ENCODE data around the gene ABCA9.
"Not testable (repeated sequence)": the region's sequence is repeated elsewhere in the genome, so short reads cannot be mapped to it uniquely, and the experiment has no call there.

ABCA9 gene

DNA sequence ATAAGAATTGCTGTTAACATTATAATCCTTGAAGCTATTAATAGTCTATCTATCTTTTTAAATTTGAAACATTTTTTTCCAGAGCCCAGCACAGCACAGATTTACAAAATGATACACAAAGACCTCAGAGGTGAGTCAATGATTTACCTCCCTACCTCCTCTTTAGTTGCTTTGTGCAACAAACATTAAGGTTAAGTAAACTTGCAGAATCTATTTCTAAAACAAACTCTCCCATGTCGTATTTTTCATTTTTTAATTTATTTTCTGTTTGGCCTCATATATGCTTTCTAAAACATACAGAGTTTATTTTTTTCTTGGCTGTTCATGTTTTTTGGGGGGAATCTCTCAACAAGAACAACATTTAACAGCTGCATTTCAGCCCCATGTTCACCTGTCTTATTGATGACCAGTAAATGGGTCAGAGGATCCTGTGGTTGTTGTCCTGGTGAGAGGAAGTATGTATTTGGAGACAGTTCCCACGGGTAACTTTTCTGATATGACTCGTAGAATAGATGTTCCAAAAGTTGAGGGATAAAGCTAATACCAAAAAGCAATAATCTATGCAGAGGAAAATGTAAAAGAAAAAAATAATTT is 42.6 kb downstream of the ABCA9 start:
- no peak for DNase-seq

DNA sequence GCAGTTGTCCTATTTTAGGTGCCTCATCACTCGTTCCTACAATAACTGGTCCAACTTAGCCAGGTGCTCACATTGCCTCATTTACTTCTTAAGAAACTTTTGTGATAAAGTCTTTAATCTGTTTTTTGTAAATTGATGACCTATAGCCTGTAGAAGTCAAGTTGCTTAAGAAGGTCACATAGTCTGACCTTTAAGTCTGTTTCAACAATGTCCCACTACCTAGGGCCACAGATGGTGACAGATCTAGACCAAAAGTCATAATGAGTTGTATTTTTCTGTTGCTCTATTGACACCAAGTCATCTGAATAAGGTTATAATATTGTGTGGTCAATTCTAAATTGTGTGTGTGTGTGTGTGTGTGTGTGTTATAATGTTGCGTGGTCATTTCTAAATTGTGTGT is 45.1 kb downstream of the ABCA9 start:
- no peak for DNase-seq

DNA sequence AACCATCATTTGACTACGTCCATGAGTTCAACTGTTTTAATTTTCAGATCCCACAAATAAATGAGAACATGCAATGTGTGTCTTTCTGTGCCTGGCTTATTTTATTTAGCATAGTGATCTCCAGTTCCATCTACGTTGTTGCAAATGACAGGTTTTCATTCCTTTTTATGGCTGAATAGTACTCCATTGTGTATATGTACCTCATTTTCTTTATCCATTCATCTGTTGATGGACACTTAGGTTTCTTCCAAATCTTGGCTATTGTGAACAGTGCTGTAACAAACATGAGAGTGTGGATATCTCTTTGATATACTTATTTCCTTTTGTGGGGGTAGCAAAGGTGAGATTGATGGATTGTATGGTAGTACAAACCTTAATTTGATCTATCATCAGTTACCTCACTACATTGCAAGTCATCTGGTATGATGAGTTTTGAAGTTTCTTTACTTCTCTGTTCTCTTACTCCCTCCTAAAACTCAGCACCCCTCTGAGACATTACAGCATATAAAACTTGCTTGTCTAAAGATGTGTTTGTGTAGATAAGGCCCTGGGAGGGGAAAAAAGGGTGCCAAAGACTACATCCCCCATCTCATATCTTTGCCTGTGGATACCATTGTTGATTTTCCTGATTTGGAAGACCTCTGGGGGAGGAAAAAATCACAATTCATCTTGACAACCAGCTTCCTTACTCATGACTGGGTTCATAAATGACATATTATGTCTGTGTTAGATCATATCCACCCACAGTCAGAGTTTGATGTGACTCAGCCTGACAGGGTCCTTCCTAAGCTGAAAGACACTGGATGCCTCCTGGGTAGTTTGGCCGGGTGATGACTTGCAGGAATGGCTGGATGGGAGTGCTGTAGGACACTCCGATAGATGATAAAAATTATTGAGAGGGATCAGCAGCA is 47.6 kb downstream of the ABCA9 start:
- no peak for DNase-seq

DNA sequence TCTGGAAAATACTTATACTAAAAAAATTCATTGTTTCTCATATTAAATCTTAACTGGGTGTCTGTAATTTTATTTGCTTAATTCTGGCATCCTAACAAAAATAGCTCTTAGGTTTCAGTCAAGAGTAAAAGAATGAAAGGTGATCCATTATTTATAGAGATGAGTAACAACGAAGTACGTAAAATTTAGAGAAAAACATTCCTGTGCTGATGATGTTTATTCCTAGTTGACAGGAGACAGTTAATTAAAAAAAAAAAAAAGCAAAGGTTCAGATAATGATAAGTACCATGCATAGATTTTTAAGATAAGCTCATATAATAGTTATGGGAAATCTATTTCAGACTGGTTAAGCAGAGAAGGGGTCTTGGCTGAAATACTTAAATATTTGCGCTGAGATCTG is 50.8 kb downstream of the ABCA9 start:
- no peak for DNase-seq

DNA sequence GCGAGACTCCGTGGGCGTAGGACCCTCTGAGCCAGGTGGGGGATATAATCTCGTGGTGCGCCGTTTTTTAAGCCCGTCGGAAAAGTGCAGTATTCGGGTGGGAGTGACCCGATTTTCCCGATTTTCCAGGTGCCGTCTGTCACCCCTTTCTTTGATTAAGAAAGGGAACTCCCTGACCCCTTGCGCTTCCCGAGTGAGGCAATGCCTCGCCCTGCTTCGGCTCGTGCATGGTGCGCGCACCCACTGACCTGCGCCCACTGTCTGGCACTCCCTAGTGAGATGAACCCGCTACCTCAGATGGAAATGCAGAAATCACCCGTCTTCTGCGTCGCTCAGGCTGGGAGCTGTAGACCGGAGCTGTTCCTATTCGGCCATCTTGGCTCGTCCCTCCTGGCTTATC is 56.0 kb downstream of the ABCA9 start:
- not testable (repeated sequence) for DNase-seq

DNA sequence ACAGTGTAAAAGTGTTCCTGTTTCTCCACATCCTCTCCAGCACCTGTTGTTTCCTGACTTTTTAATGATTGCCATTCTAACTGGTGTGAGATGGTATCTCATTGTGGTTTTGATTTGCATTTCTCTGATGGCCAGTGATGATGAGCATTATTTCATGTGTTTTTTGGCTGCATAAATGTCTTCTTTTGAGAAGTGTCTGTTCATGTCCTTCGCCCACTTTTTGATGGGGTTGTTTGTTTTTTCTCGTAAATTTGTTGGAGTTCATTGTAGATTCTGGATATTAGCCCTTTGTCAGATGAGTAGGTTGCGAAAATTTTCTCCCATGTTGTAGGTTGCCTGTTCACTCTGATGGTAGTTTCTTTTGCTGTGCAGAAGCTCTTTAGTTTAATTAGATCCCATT is 61.0 kb downstream of the ABCA9 start:
- not testable (repeated sequence) for DNase-seq

DNA sequence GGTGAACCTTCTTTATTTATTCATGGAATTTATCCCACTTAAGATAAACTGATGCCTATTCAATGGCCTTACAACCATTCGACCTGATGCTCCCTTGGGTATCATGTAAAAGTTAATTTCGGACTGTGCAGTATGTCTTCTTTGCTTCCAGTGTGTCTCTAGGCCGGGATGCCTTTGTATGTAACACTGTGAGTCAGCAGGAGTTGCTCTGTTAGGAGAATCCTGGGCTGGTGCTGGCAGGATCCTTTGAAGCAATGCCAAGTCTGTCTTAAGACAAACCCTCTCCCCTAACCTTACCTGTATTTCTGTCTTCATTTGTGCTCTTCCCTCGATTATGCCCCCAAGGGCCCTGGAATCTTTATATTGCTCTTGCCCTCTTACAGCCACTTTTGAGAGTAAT is 67.6 kb downstream of the ABCA9 start:
- DNase-seq = no peak

DNA sequence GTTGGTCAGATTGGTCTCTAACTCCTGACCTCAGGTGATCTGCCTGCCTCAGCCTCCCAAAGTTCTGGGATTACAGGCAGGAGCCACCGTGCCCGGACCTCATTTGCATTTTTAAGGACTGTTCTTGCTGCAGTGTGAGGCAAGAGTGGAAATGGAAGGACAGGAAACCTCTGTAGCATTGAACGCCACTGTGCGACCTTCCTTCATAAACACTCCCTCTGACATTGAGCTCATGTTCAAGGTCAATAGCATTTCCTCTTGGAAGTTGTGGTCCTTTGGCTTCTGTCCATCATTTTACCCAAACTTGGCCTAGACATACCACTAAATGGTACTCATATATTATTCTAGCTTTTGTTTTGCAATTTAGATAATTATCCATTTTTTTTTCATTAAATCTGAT is 72.8 kb downstream of the ABCA9 start:
- no peak for DNase-seq

DNA sequence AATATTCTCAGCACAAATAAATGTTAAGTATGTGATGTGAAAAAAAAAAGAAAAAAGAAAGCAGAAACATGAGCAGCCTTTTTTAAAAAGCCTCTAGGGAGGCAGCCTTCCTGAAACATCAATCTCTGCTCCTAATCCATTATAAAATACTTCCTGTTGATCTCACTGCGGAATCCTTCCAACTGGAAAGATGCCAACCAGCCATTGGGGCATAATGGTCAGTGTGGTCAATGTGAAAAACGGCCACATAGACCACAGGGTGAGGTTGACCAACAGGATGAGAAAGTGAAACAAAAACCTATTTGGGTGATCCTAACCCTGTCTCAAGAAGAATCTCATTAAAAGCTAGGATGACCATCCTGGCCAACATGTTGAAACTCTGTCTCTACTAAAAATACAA is 79.4 kb downstream of the ABCA9 start:
- no peak for DNase-seq

DNA sequence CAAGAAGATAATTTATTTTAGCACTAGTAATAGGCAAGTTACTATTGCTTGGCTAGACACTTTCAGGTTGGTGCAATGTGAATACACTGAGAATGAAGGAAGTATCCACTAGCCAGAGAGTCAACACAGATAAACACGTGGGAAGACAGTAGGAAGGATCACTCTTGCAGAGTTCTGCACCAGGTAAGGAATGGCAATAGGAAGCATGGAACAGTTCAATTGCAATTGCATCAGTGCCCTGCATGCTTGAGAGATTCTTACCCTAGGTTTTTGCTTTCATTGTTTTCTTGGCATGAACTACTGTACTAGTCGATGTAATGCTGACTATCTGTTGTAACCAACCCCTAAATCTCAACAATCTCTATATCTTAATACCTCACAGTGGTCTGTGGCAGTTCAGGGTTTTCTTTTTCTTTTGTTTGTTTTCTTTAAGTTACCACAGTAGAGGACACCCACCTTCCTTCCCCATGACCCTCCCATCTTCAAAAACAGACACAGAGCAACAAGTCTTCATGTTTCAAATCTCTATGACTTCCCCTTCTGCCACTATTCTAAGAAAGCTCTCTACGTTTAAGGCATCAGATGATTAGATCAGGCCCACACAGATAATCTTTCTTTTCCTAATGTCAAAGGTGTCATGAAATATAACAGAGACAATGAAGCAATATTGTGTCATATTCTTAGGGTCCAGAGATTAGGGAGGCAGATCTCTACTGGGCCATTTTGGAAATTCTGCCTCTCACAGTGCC is 87.5 kb downstream of the ABCA9 start:
- DNase-seq = no peak

DNA sequence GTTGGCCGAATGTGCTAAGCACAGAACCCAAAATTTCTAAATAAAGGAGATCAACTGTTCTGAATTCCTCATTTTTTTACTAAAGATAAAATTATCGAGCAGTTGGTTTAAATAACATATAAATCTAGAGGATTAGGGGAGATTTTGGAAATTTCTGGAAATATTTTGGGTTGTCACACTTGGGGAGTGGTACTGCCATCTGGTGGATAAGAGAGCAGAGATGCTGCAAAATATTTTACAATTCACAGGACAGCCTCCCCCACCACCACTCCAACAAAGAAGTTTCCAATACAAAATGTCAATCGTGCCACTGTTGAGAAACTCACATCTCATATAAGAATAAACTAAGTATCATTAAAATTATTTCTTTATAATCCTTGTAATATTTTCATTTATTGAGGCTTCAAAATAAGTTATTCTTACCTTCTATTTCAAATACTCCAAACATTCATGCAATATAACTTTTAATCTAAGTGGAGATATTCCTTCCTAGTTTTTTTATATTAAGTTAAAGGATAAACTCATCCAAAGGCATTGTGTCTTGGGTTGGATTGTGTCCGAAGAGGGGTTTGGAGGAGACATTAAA is 88.5 kb downstream of the ABCA9 start:
- no peak for DNase-seq

DNA sequence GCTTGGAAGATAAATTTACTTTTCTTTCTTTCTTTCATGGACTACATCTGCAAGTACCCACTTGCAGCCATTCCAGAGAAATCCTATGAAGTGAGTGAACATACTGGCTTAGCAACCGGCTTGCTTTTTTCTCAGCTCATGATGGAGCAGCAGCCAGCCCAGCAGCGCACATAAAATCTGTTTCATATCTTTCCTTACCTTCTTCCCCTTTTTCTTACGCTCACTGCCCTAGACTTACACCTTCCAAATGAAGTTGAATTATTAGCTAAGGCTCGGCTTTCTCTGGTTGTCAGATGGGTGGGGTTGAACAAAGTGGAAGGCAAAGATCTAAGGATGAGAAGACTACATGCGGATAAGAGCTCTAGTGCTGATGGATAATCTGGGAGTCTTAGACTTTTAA is 91.6 kb downstream of the ABCA9 start:
- DNase-seq = no peak

DNA sequence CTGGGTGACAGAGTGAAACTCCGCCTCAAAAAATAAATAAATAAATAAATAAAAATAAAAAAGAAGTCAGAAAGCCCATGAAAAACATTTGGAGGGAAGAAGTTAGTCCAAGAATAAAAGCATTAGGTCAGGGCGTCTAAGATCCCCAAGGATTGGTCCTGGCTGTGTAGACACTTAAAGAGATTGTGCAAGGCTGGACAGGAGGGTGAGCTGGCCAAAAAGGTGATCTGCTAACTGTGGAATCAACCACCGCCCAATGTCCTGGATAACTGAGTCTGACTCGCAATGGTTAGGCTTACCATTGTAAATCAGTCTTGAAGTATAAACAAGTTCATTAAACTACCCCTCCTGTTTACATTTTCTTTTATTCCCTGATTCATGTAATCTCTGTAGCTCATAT is 96.8 kb downstream of the ABCA9 start:
- DNase-seq = no peak

DNA sequence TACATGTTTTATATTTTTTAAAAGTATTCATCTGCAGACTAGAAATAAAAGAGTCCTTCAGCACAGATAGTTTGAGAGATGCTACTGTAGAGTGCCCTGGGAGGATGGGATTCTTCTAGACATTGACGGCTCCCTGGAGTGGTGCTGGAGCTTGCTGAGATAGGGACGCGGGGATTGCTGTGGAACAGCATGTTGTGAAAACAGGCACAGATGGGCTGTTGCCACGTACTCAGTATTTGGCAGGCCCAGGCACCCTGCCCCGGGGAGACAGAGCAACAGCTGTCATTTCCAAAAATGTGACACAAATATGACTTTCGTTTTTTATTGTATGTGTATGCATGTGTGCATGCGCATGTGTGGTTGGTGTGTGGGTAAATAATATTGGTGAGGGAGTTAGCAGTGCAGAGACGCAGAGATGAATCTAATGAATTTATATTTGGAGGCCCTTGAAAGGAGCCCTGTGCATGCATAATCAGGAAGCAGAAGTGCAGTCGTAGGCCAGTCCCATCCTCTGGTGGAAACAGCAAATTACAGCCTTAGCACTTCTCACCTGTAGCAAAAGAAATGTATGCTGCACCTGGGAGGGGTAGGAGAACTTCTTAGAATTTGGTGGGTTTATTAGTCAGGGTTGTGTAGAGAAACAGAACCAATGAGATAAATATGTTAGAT is 99.4 kb downstream of the ABCA9 start:
- no peak for DNase-seq

DNA sequence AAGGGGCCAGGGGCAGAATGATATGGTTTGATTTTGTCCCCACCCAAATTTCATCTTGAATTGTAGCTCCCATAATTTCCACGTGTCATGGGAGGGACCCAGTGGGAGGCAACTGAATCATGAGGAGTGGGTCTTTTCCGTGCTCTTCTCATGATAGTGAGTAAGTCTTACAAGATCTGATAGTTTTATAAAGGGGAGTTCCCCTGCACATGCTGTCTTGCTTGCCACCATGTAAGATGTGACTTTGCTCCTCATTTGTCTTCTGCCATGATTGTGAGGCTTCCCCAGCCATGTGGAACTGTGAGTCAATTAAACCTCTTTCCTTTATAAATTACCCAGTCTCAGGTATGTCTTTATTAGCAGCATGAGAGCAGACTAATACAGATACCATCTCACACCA is 101.6 kb downstream of the ABCA9 start:
- not testable (repeated sequence) for DNase-seq

DNA sequence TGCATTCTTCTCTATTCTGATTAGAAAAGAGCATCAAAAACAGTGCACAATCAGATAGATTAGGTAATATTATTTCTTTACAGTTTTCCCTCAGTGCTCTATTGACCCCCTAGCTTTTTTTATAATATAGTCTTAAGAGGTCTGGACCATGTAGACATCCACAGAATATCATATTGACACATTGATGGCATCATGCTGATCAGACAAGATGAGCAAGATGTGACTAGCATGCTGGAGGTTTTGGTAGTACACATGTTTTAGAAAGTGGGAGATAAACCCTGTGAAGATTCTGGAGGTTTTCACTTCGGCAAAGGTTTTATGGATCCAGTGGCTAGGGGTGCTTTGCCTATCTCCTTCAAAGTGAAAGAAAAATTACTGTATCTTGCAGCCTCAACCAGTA is 102.8 kb downstream of the ABCA9 start:
- no peak for DNase-seq

DNA sequence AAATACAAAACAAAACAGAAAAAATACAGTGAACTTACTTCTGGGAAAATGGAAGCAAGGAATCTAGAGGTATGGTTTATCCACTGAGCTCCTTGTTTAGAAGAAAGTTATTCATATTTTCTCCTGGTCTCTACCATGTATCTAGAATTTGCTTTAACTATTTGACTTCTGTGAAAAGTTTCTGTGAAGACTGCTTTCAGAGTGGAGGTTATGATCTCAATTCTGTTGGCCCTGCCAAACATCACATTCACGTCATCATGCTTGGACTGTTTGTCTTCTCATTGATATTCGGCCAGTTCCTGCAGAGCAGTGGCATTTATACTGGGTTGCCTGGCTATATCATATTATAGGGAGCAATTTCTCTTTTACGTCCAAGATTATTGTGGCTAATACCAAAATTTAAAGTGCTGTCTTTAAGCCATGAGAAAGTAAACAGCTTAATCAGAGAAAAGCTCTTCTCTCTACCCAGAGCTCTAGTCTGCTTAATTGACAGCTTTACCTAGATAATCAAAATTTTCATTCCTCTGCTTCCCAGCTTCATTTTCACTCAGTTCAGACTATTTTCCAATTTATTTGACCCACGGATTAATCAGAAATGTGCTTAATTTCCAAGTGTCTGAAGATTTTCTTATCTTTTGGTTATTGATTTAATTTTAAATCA is 105.4 kb downstream of the ABCA9 start, which contains the start of gene ABCA8:
ABCA8 (minus strand) TSS at position 212 of the 661 bp plus-strand sequence. CDS start 13,358 bp downstream, outside the sequence.
- DNase-seq = no peak

DNA sequence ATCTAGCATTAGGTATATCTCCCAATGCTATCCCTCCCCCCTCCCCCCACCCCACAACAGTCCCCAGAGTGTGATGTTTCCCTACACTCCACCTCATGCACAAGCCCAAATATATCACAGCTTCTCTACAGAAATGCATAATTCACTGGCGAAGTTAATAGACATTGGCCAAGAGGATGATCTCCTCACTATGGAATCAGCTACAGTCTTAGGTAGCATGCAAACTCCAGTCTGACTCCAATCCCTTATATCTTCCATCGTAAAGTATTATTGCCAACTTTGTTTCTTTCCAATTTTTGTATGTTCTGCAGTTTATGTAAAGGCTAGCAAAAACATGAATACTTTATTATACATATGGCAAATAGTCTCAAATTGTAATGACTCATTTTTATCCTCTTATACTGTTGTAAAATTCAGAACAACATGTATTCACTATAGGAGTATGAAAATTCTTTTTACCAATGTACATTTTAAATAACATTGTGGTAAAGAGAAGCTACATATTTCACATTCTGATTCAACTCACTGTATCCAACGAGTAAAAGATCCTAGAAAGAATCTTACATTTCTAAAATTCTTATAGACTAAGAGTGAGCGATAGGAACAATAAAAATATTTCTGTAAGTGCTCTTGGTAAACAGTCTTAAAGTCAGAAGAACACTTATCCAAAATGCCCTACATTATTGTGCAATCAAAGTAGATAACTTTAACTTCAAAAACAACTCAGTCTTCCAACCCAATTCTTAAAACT is 106.4 kb downstream of the ABCA9 start:
- no peak for DNase-seq

DNA sequence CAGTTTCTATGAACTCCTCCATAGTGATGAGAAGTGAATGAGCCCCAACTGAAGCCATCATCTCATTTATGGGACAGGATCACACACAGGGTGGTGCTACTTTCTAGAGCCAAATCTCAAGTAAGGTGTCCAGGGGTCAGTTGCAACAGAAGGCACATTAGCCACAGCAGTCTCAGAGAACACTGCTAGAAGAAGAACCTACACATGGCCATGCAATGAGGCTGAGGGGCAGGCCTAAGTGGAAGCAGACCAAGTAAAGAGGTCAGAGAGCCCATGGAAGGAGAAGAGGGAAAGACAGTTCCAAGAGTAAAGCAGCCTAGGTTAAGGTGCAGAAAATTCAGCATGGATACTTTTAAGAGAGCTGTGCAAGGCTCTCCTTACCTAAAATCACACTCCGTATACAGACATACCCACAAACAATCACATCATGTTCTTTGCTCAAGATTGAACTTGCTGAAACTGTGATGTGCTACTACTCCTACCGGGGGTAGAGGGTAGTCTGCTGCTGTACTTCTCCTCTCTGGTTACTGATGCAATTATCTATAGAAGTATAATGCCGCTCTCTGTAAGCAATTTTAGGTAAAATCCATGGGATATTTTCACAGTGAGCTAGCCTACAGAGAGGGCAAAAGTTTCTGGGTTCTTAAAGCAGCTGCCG is 107.3 kb downstream of the ABCA9 start:
- no peak for DNase-seq

DNA sequence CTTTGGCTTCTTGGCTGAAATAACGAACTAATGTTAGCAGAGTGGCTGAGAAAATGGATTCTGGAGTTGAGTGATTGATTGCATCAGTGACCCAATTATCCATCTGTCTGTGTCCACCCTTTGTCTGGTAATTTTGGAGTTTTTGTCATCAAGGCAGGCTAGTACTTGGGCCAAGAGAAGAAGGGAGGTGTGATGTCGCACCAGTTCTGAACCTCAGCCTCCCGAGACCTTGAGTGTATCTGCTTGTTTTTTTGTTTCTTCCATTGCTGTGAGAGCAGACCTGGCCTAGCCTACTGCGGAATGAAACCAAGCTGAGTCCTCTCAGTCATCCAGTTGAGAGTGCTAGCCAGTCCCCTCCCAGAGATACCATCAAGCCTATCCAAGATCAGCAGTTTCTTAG is 110.0 kb downstream of the ABCA9 start:
- DNase-seq = no peak

DNA sequence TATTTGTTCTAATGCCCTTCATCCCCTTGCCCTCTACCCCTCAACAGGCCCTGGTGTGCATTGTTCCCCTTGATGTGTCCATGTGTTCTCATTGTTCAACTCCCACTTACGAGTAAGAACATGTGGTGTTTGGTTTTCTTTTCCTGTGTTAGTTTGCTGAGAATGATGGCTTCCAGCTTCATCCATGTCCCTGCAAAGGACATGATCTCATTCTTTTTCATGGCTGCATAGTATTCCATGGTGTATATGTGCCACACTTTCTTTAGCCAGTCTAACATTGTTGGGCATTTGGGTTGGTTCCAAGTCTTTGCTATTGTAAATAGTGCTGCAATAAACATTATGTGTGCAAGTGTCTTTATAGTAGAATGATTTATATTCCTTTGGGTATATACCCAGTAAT is 112.9 kb downstream of the ABCA9 start:
- not testable (repeated sequence) for DNase-seq
